ENCODE measurements around the gene RABGAP1L.
"Not testable (repeated sequence)": the region's sequence is repeated elsewhere in the genome, so short reads cannot be mapped to it uniquely, and the experiment has no call there.

The RABGAP1L gene

DNA sequence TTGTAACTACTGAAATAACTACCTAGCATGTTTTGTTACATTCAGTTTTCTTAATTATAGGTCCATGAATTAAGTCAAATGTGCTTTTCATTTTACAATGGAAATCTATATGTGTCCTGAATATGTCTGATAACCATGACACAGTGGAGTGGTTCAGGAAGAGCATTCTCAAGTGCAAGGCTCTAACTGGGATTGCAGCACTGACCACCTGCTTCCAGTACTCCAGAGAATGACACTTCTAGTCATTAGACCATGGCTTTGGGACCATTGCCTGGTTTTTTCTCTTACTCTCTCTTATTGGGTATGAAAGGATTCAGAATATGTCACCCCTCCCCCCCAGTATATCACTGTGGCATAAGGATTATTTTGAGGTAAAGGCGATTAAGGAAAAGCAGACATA, 635.5 kb downstream of the RABGAP1L start:
- TF ChIP-seq JUND (IDR thresholded peaks at IDR 0.05; ENCODE audit: low read depth): no peak
- in situ Hi-C loops (cut with HindIII; ENCODE audit: low pct_unique_long_range_greater_than_20kb, low sequenced_read_pairs): no loop called here
- no peak for DNase-seq (ENCODE audit: low read depth in 1 of 2, low spot score in 1 of 2)

DNA sequence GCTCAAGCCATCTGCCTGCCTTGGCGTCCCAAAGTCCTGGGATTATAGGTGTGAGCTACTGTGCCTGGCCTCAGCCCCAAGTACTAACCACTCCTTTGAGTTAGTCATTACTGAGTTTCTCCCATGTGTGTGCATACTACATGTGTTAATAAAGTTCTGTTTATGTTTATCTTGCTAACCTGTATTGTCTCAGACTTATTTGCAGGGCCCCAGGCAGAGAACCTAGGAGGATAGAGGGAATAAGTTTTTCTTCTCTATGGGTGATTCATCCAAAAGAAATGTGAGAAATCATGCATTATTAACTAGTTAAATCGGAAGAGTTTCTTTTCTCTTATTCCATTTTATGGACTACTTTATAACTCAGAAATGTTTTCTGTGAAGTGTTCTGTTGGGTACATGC, 636.5 kb downstream of the RABGAP1L start:
- DNase-seq (ENCODE audit: low read depth in 1 of 2, low spot score in 1 of 2): no peak
- in situ Hi-C loops (cut with HindIII; ENCODE audit: low pct_unique_long_range_greater_than_20kb, low sequenced_read_pairs): no loop called here
- TF ChIP-seq JUND (IDR thresholded peaks at IDR 0.05; ENCODE audit: low read depth): no peak

- no peak for TF ChIP-seq JUND (IDR thresholded peaks at IDR 0.05; ENCODE audit: low read depth)
- no peak for DNase-seq (ENCODE audit: low read depth in 1 of 2, low spot score in 1 of 2)
- in situ Hi-C loops (cut with HindIII; ENCODE audit: low pct_unique_long_range_greater_than_20kb, low sequenced_read_pairs): no loop called here
Measured at GRCh38 chr1:174797398-174797797, 638.1 kb downstream of the RABGAP1L start.

DNA sequence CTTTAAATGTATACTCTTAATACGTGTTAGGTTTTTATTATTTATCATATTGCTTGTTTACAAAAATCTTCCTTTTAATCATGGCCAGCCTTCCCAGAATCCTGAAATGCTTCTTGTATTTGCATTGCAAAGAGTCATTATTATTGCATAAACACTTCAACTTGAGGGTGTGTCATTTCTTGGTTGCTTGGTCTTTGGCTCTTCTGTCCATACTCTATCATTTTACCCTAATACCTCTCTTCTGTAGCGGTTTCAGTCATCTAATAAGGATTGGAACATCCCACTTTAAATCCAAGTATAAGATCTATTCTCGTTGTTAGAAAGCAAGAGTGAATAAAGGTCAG, 639.8 kb downstream of the RABGAP1L start:
- no peak for DNase-seq (ENCODE audit: low read depth in 1 of 2, low spot score in 1 of 2)
- no peak for TF ChIP-seq JUND (IDR thresholded peaks at IDR 0.05; ENCODE audit: low read depth)
- in situ Hi-C loops (cut with HindIII; ENCODE audit: low pct_unique_long_range_greater_than_20kb, low sequenced_read_pairs): no loop called here

GRCh38 chr1:174800216-174800851, 641.0 kb downstream of the RABGAP1L start:
- in situ Hi-C loops (cut with HindIII; ENCODE audit: low pct_unique_long_range_greater_than_20kb, low sequenced_read_pairs): no loop called here
- DNase-seq (ENCODE audit: low read depth in 1 of 2, low spot score in 1 of 2): no peak
- TF ChIP-seq JUND (IDR thresholded peaks at IDR 0.05; ENCODE audit: low read depth): no peak

- no peak for DNase-seq (ENCODE audit: low read depth in 1 of 2, low spot score in 1 of 2)
- in situ Hi-C loops (cut with HindIII; ENCODE audit: low pct_unique_long_range_greater_than_20kb, low sequenced_read_pairs): no loop called here
- TF ChIP-seq JUND (IDR thresholded peaks at IDR 0.05; ENCODE audit: low read depth): no peak
Measured at GRCh38 chr1:174800876-174801275, 641.6 kb downstream of the RABGAP1L start.

GRCh38 chr1:174809755-174810280, 650.5 kb downstream of the RABGAP1L start:
- in situ Hi-C loops (cut with HindIII; ENCODE audit: low pct_unique_long_range_greater_than_20kb, low sequenced_read_pairs): no loop called here
- no peak for TF ChIP-seq JUND (IDR thresholded peaks at IDR 0.05; ENCODE audit: low read depth)
- no peak for DNase-seq (ENCODE audit: low read depth in 1 of 2, low spot score in 1 of 2)

DNA sequence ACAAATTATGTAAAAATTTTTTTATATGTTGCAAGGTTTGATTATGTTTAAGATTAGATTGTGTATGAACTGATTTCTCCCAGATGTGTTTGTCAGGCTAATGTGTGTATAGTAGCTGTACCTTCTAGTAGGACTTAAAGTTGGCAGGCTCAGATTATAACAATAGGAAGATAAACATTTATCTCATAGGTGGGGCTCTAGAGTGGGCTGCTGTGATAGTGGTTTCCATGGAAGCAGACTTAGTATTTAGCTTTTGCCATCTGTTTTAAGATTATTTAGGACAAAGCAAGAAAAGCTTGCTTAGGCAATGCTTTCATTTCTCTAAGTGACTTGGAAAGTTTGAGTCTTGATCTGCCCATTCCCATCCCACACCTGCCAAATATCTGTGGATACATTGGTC, 652.7 kb downstream of the RABGAP1L start:
- no peak for DNase-seq (ENCODE audit: low read depth in 1 of 2, low spot score in 1 of 2)
- in situ Hi-C loops (cut with HindIII; ENCODE audit: low pct_unique_long_range_greater_than_20kb, low sequenced_read_pairs): no loop called here
- no peak for TF ChIP-seq JUND (IDR thresholded peaks at IDR 0.05; ENCODE audit: low read depth)

GRCh38 chr1:174812656-174813055, 653.3 kb downstream of the RABGAP1L start:
- DNase-seq (ENCODE audit: low read depth in 1 of 2, low spot score in 1 of 2): no peak
- in situ Hi-C loops (cut with HindIII; ENCODE audit: low pct_unique_long_range_greater_than_20kb, low sequenced_read_pairs): no loop called here
- no peak for TF ChIP-seq JUND (IDR thresholded peaks at IDR 0.05; ENCODE audit: low read depth)

DNA sequence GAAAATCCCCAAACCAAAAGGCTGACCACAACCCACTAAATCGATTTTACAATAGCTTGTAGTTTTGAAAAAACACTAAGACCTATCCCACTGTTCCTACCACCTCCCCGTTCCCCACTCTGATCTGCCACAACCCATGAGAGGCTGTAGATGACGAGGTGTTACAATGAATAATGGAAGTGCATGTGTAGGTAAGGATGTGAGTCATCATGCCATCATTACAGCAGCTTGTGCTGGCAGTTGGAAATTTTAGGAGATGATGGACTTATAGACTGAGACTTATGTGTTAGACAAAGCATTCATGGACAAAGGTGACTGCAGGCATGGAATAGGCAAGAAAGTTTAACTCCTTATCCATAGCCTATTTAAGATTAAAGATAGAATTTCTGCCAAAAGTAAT, 655.7 kb downstream of the RABGAP1L start:
- no peak for TF ChIP-seq JUND (IDR thresholded peaks at IDR 0.05; ENCODE audit: low read depth)
- no peak for DNase-seq (ENCODE audit: low read depth in 1 of 2, low spot score in 1 of 2)
- in situ Hi-C loops (cut with HindIII; ENCODE audit: low pct_unique_long_range_greater_than_20kb, low sequenced_read_pairs): no loop called here

- DNase-seq (ENCODE audit: low read depth in 1 of 2, low spot score in 1 of 2): no peak
- in situ Hi-C loops (cut with HindIII; ENCODE audit: low pct_unique_long_range_greater_than_20kb, low sequenced_read_pairs): no loop called here
- TF ChIP-seq JUND (IDR thresholded peaks at IDR 0.05; ENCODE audit: low read depth): no peak
Measured at GRCh38 chr1:174815474-174815908, 656.2 kb downstream of the RABGAP1L start.

DNA sequence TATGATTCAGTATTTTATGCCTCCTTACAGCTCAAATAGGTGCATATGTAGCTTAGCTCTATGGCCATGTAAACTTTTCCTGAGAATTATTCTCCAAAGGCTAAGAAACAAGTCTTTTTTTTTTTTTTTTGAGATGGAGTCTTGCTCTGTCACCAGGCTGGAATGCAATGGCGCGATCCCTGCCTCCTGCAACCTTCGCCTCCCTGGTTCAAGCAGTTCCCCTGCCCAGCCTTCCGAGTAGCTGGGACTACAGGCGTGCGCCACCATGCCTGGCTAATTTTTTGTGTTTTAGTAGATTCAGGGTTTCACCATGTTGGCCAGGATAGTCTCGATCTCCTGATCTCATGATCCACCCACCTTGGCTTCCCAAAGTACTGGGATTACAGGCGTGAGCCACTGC, 657.3 kb downstream of the RABGAP1L start:
- in situ Hi-C loops (cut with HindIII; ENCODE audit: low pct_unique_long_range_greater_than_20kb, low sequenced_read_pairs); DNase-seq (ENCODE audit: low read depth in 1 of 2, low spot score in 1 of 2): not testable (repeated sequence)

GRCh38 chr1:174818014-174818616, 658.8 kb downstream of the RABGAP1L start:
- in situ Hi-C loops (cut with HindIII; ENCODE audit: low pct_unique_long_range_greater_than_20kb, low sequenced_read_pairs): no loop called here
- TF ChIP-seq JUND (IDR thresholded peaks at IDR 0.05; ENCODE audit: low read depth): no peak
- DNase-seq (ENCODE audit: low read depth in 1 of 2, low spot score in 1 of 2): no peak

DNA sequence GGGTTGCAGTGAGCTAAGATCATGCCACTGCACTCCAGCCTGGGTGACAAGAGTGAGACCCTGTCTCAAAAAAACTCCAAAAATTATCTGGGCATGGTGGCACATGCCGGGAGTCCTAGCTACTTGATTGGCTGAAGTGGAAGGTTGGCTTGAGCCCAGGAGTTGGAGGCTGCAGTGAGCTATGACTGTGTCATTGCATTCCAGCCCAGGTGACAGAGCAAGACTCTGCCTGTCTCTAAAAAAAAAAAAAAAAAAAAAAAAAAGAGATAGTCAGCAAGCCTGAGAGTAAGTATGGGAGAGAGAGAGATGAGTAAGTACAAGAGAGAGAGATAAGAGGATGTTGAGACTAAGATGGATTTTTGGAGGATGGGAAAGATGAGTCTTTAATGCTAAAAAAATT, 659.6 kb downstream of the RABGAP1L start:
- no peak for TF ChIP-seq JUND (IDR thresholded peaks at IDR 0.05; ENCODE audit: low read depth)
- in situ Hi-C loops (cut with HindIII; ENCODE audit: low pct_unique_long_range_greater_than_20kb, low sequenced_read_pairs): no loop called here

More for the DNA sequence above, 659.6 kb downstream of the RABGAP1L start:
- no peak for DNase-seq (ENCODE audit: low read depth in 1 of 2, low spot score in 1 of 2)
